ENCODE data around the gene ERC2. TPM values are rescaled to one million over a fixed set of nuclear protein-coding genes. Genes with fewer than 3 reads are reported as not detected.

ERC2 gene
- polyA plus RNA-seq, 3 donors, result 0.04 to 0.54 TPM; not detected in 1

DNA sequence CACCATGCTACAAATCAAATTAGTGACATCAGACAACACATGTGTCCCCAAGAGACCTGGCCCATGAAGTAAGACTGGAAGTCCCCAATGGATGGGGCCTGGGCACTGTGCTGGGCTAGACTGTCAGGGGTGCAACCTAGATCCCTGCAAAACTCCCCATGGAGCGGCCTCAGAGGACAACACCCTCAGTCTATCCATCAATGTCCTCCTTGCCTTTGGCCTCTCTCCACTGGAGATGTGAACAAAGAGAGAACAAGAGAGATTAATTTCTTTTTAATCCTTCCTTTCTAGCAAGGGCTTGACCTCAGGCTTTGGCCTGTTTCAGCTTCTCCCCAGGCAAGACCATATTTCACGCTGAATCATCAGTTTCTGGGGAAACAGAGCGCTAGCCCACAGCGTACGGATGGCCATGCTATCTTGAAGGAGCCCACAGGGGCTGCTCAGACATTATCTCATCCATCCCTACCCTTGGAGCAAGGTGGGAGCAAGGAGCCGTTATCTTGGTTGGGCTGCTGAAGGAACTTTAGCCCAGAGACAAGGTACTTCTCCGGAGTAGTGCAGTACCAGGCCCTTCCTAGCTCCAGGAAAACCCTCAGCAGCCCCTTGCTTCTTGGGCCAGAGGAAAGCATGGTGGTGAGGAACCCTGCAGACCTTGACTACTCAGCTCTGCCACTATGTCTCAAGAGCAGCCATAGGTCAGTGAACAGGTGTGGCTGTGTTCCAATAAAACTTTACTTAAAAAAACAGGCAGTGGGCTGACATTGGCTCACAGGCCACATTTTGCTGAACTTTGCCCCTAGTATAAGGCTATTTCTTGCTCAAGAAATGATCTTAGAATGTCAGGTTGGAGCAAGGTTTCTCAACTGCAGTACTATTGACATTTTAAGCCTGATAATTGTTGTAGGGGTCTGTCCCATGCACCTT lies 908.5 kb downstream of the ERC2 start:
- H3K27ac ChIP-seq (ENCODE audit: low read depth, low read length), result no peak overlapping the region
- 76 to 91% (median 85%) methylated on average over 7 of the region's 7 CpGs for WGBS, 3 donors

DNA sequence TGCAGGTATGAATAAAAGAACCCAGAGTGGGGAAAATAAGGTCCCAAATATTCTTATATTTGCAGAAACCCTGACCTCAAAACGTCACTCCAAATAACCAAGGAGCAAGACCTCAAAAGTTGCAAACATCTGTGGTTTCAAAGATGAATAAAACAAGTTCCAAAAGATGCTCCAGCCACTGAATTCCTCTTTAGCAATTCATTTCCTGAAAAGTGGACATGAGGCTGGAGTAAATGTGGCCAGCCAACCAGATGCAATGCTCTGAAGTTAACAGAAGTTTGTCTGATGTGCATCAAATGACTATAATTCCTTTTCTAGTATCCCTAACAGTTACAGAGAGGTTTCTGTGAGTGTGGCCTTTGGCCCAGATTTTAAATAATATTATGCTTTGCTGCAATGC lies 910.0 kb downstream of the ERC2 start:
- WGBS, 3 donors, result 73 to 85% (median 77%) methylated on average over 1 of the region's 1 CpG
- no peak overlapping the region for H3K27ac ChIP-seq (ENCODE audit: low read depth, low read length)

DNA sequence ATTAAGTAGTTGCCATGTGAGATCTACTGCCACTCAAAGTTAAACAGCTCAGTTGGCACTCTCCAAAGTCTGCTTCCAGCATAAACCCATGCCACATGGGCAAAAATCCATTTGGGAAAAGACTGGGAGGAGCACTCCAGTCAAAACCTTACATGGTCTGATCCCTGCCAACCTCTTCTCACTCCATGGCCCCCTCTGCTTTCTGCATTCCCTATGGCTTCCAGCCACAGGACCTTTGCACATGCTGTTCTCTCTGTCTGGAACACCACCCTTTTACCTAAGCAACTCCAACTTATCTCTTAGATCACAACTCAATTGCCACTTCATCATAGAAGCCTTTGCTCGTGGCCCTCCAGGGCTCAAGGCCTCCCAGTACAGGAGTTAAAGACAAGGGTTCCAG lies 910.7 kb downstream of the ERC2 start:
- WGBS, 3 donors, result 82 to 91% (median 90%) methylated on average over 1 of the region's 1 CpG
- no peak overlapping the region for H3K27ac ChIP-seq (ENCODE audit: low read depth, low read length)

DNA sequence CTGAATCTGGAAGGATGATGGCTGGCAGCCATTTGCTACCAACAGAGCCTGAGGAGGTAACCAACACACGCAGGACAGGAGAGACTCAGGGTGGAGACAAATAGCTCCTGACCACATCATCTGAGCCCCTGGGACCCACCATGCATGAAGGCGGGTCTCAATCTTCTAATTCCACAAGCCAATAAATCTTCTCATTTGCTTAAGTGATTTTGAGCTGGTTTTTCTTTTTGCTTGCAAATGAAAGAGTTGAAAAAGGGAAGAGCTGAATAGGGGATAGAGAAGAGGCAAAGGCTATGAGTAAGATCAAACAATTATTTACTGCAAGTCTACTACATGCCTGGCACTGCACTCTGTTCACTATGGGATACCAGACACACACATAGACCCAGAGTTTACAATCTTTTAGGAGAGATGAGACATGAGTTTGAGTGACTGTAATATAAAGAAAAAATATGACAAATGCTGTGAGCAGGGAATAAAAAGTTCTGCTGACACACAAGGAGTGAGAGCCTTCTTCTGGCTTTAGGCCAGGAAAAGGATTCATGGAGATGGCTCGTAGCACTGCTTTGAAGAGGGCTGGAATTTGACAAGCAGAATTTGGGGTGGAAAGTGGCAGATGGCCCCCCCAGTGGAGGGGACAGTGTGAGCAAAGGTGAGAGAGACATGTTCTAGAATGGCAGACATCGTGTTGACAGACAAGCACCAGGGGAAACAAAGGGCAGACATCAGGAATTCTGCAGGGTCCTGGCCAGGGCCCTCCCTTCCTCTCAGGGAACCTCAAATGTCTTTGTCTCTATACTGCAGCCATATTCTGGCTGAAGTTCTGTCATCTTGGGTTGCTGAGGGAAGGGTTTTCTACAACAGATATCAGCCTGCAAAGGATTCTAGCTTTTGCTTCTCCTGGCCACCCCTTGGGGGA lies 911.4 kb downstream of the ERC2 start:
- WGBS, 3 donors, result 66 to 84% (median 75%) methylated on average over 4 of the region's 4 CpGs
- no peak overlapping the region for H3K27ac ChIP-seq (ENCODE audit: low read depth, low read length)

- no peak overlapping the region for H3K27ac ChIP-seq (ENCODE audit: low read depth, low read length)
- WGBS, 3 donors, result 45 to 65% (median 50%) methylated on average over 6 of the region's 6 CpGs
These were observed 912.2 kb downstream of the ERC2 start for GRCh38 chr3:55555873-55556618.

- H3K27ac ChIP-seq (ENCODE audit: low read depth, low read length), result no peak overlapping the region
- WGBS, 3 donors, result 68 to 73% (median 71%) methylated on average over 11 of the region's 11 CpGs
These were observed 913.4 kb downstream of the ERC2 start for GRCh38 chr3:55554634-55555425.

GRCh38 chr3:55551644-55552043 lies 916.6 kb downstream of the ERC2 start:
- 89 to 92% (median 91%) methylated on average over 3 of the region's 3 CpGs for WGBS, 3 donors
- H3K27ac ChIP-seq (ENCODE audit: low read depth, low read length), result no peak overlapping the region

GRCh38 chr3:55549177-55549576 lies 919.1 kb downstream of the ERC2 start:
- 64 to 81% (median 70%) methylated on average over 6 of the region's 6 CpGs for WGBS, 3 donors
- no peak overlapping the region for H3K27ac ChIP-seq (ENCODE audit: low read depth, low read length)

GRCh38 chr3:55546866-55547669 lies 921.2 kb downstream of the ERC2 start:
- no peak overlapping the region for H3K27ac ChIP-seq (ENCODE audit: low read depth, low read length)
- WGBS, 3 donors, result 81 to 88% (median 87%) methylated on average over 22 of the region's 22 CpGs

DNA sequence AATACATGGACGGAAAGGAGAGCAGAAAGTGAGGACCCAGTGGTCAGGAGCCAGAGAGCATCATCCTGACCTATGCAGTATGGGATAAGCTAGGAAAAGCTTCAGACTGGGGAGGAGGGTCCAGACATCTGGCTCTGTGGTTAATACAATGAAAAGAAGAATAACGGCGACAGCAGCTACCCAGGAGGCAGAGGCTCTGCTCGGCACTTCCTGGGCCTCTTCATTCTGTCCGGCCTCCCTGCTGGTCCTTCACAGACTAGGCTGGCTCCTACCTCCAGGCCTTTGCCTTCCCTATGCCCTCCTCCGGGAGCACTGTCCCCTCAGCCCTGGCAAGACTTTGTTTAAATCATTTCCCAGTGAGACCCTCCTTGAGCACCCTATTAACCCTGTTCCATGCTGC lies 922.3 kb downstream of the ERC2 start:
- WGBS, 3 donors, result 88 to 93% (median 88%) methylated on average over 6 of the region's 6 CpGs
- H3K27ac ChIP-seq (ENCODE audit: low read depth, low read length), result no peak overlapping the region

- no peak overlapping the region for H3K27ac ChIP-seq (ENCODE audit: low read depth, low read length)
- 29 to 53% (median 46%) methylated on average over 3 of the region's 3 CpGs for WGBS, 3 donors
These were observed 924.0 kb downstream of the ERC2 start for GRCh38 chr3:55544219-55544618.

GRCh38 chr3:55543181-55543614 lies 925.1 kb downstream of the ERC2 start:
- no peak overlapping the region for H3K27ac ChIP-seq (ENCODE audit: low read depth, low read length)
- WGBS, 3 donors, result 66 to 85% (median 79%) methylated on average over 12 of the region's 12 CpGs

DNA sequence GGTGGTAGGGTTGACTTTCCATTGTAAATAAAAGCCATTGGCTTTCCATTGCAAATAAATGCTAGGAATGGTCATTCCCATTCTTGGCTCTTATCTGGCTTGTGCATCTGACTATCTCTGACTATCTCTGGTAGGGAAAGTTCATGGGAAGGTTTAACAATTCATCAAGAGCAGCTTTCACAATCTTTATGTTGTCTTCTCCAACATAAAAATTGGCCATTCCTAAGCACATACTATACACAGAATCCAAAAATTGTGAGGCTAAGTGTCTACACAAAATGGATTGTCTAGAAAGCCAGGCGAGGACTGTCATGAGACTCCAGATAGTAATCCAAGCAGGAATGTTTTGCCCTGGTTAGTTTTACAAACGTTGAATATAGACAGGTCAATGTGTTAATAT lies 926.8 kb downstream of the ERC2 start:
- WGBS, 3 donors, result 26 to 46% (median 46%) methylated on average over 2 of the region's 2 CpGs
- H3K27ac ChIP-seq (ENCODE audit: low read depth, low read length), result no peak overlapping the region

DNA sequence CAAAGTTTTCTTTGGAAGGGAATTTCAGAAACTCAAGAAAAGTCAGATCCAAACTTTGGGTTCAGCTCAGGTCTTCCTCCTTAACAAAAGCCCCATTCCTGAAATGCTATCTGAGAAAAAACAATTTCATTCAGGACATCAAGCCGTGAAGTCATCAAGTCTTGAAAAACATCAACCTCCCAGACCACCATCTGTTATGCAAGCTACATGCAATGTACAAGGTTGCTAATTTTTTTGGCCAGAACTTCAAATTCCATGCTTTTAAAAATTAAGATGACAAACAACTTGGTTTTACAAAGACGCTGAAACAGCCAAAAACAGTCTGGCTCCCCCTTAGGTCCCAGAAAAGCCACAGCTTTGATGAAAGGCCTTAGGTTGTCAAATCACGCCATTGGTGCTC lies 927.3 kb downstream of the ERC2 start:
- 70 to 82% (median 75%) methylated on average over 3 of the region's 3 CpGs for WGBS, 3 donors
- no peak overlapping the region for H3K27ac ChIP-seq (ENCODE audit: low read depth, low read length)

DNA sequence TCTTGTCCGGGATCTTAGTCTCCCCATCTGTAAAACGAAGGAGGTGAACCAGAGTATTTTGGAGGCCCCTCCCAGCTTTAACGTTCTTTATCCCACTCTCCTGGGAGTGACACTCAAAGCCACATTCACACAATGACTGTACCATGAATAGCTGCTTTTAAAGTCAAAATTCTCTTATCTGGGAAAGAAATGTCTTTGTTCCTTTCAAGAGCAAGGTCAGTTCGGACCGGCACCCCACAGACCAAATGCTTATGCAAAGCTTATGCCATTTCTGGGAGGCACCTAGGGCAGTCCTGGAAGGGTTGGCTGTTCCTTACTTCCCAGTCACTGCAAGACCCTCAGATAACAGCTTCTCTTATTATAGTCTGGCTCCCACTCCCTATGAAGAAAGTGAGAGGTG lies 927.7 kb downstream of the ERC2 start:
- 69 to 78% (median 73%) methylated on average over 5 of the region's 5 CpGs for WGBS, 3 donors
- no peak overlapping the region for H3K27ac ChIP-seq (ENCODE audit: low read depth, low read length)

DNA sequence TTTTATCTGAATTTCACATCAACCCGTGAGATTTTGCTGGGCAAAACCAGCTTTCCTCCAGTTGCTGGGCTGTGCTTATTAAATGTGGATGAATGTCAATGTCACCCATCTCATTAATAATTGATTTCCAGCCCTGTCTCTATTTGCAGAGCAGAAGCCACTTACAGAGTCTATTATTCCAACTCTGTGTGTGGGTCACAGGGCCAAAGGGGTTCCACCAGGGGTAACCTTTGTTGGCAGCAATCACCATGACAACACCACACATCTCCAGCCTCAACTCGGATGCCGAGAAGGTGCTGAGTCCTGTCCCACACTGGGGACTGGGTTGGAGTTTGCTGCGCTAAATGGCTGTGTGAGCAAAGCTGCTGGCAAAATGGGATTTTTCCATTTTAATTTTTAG lies 930.1 kb downstream of the ERC2 start:
- H3K27ac ChIP-seq (ENCODE audit: low read depth, low read length), result no peak overlapping the region
- WGBS, 3 donors, result 71 to 91% (median 90%) methylated on average over 4 of the region's 4 CpGs

DNA sequence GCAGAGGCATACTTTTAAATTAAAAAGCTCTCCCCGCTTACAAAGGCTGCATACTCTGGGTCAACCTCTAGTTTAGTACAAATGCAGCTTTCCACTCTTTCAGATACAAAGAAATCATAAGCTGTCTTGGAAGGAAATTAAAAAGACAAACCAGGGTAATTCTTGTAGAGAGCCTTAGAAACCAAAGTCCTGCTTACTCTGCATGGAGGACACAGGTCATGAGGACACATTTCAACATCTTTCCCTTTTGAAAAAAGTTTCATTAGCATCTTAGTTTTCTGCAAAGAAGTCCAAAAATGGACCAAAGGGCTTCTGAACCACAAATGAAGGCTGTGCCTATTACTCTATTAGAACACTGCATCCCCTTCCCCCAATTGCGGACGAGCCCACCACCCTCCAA lies 930.7 kb downstream of the ERC2 start:
- 85 to 97% (median 93%) methylated on average over 3 of the region's 3 CpGs for WGBS, 3 donors

More for the DNA sequence above, 930.7 kb downstream of the ERC2 start:
- H3K27ac ChIP-seq (ENCODE audit: low read depth, low read length), result no peak overlapping the region

All from adipose tissue (tissue), 3 donors.